ENCODE measurements around the gene EPS8L1.

The EPS8L1 gene

DNA sequence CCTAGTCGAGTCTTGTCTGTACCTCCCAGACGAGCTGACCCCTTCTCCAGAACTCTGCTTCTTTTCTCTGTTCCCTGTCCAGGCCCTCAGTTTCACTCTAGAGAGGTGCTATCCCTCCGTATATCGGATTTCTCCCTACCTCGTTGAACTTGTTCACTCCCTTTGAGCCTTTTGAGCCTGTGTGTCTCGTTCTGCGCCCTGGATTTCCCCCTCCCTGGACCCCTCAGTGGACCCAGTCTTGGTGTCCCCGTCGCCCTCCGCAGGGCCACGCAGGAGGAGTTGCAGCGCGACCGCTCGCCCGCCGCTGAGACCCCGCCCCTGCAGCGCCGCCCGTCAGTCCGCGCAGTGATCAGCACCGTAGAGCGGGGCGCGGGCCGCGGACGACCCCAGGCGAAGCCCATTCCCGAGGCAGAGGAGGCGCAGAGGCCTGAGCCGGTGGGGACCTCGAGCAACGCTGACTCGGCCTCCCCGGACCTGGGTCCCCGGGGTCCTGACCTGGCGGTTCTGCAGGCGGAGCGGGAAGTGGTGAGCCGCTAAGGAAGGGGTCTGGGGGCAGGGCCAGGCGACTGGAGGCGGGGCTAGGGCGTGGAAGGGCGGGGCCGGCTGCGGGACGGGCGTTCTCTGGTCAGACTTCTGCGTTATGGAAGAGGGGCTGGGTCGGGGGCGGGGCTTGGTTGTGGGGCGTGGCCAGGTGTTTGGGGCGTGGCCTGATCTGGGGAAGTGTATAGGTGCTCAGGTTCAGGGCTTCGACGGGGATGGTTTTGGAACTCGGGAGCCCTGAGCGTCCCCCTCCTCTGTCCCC is 5.5 kb downstream of the EPS8L1 start:
- DNase-seq, result peak; percentile 61

- DNase-seq, result no peak
Measured at GRCh38 chr19:55081770-55082019, 6.0 kb downstream of the EPS8L1 start.

GRCh38 chr19:55082020-55082851 is 6.6 kb downstream of the EPS8L1 start:
- DNase-seq, result no peak

- no peak for DNase-seq
Measured at GRCh38 chr19:55083004-55083850, 7.6 kb downstream of the EPS8L1 start.

DNA sequence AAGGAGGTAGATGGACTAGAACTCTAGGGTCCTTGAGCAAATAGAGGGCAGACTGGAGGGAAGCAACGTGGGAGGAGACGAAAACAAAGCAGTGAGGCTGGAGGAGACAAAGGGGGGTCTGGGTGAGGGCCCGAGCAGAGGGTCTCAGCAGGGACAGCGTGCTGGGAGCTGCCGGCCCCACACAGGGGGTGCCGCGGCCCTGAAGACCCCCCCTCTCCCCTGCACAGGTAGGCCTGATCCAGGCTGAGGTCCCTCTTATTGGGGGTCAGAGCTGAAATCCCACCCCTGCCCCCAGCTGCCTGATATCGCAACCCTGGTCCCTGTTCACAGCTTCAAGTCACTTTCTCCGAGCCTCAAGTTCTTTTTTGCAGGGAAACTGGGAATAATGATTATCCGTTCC is 8.7 kb downstream of the EPS8L1 start:
- DNase-seq, result no peak

- DNase-seq, result no peak
Measured at GRCh38 chr19:55085923-55086715, 10.4 kb downstream of the EPS8L1 start.

GRCh38 chr19:55086730-55087541 is 11.3 kb downstream of the EPS8L1 start:
- no peak for DNase-seq

GRCh38 chr19:55087542-55087901 is 11.9 kb downstream of the EPS8L1 start:
- DNase-seq, result no peak

- no peak for DNase-seq
Measured at GRCh38 chr19:55088021-55088451, 12.4 kb downstream of the EPS8L1 start.

GRCh38 chr19:55088543-55089341 is 13.1 kb downstream of the EPS8L1 start:
- peak; percentile 80 for DNase-seq

DNA sequence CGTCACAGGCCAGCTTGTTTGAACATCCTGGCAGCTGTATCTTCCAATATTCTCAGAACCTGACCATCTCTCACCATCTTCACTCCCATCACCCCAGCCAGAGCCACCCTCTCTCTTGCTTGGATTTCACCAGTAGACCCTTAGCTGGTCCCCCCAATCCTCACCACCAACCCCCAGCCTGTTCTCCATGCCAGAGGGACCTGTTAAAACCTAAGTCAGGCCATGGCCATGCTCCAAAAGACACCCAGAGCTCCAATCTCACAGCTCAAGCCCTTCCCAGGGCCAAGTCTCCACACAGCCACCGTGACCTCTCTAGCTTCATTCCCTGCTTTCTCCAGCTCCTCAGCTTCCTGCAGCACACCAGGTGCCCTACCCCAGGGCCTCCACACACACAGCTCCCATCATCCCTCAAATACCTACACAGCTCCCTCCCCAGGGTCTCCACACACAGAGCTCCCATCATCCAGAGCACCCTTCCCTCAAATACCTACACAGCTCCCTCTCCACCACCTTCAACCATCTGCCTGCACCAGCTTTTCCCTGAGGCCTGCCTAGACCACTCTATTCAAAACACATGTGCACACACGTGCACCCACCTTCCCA is 13.8 kb downstream of the EPS8L1 start:
- DNase-seq, result no peak

- no peak for DNase-seq
Measured at GRCh38 chr19:55090564-55090963, 14.9 kb downstream of the EPS8L1 start.

GRCh38 chr19:55091126-55091910 is 15.6 kb downstream of the EPS8L1 start:
- no peak for DNase-seq

DNA sequence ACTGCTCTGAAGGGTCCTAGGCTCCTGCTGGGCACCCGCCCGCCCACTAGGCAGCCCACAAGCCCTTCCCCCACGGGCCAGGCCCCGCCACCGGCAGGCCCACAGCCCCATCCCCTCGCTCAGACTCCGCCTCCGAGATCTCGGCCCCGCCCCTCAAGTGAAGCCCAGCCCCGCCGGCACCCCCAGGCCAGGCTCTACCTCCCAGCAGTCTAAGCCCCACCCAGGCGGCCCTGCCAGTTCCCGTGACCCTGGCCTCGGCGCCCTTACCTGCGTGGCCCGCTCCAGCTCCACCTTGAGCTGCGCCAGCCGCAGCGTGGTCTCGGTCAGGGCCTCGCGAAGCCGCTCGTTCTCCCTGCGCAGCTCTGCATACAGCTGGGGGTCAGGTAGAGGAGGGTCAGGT is 16.3 kb downstream of the EPS8L1 start:
- no peak for DNase-seq

- DNase-seq, result no peak
Measured at GRCh38 chr19:55092423-55093318, 17.0 kb downstream of the EPS8L1 start.

GRCh38 chr19:55094456-55095259 is 19.0 kb downstream of the EPS8L1 start:
- DNase-seq, result no peak

DNA sequence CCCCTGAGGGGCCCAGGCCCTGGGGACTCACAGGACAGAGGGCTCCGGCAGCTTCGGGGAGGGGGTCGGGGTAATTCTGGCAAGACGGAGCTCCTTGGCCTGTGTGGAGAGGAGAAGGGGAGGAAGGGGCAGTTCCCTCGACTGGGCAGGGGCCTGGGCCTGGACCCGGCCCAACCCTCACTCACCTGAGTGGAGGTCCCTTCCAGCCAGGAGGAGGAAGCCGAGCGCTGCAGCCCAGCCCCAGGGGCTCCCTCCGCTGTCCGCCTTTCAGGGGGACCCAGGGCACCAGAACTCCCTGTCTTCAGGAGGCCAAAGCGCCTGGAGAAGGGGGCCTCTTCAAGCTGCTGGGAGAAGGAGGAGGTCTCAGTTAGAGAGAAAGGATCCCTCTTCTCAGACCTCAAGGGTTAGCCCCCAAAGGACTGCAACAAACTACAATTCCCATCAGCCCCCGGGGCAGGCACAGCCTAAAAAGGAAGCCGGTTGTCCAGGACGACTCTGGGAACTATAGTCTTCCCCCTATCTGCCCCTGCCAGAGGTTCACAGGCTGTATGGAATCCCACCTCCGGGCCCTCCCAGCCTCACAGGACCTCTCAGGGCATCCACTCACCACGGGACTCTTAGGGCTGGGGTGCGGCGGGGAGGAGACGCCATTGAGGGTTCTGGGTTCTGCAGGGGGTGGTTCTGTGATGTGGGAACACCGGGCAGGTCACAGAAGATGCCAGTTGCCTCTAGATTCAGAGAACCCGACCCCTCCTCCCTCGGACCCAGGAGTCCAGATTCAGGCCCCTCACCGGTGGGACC is 19.8 kb downstream of the EPS8L1 start:
- no peak for DNase-seq

Data from RPMI8226 (cell line).